K562 (cell line): ENCODE data around the gene TMEM132C.

Source experiments
- CBFB ChIP-seq: sonication (generic); formaldehyde crosslinking; IDR thresholded peaks from 2 replicates; pipeline ENCODE4 v1.4.0; 2020; ENCODE audit warnings: mild to moderate bottlenecking, missing genetic modification reagents
- CLOCK ChIP-seq: fragments of 250-450 bp; sonication (Bioruptor Pico); IDR thresholded peaks from 2 replicates; pipeline ENCODE4 v1.4.0; 2020; ENCODE audit warnings: mild to moderate bottlenecking, moderate library complexity, borderline replicate concordance
- CTCF ChIP-seq, 3 experiments: IDR thresholded peaks in 2 of 3; conservative IDR thresholded peaks in 1 of 3; 2 replicates each; pipeline ENCODE4 v1.5.1; 2011 to 2012; ENCODE audit warnings: low read length in 3 of 3, mild to moderate bottlenecking in 3 of 3, control low read depth in 2 of 3, improper control_type of control experiment in 1 of 3, inconsistent platforms in 1 of 3, low read depth in 1 of 3, mixed read lengths in 1 of 3, moderate library complexity in 1 of 3; ENCODE audit not compliant: insufficient read depth in 2 of 3
- ELF1 ChIP-seq: fragments of 200-800 bp; sonication (Bioruptor generic); IDR thresholded peaks from 2 replicates; pipeline ENCODE4 v1.6.1; 2016; ENCODE audit warnings: missing genetic modification characterization, missing compliant biosample characterization
- GABPA ChIP-seq: fragments of 200-800 bp; sonication (Bioruptor generic); conservative IDR thresholded peaks from 2 replicates; pipeline ENCODE4 v1.6.1; 2016; ENCODE audit warnings: low read depth, missing genetic modification characterization, missing compliant biosample characterization
- KAT8 ChIP-seq: fragments of 450-650 bp; IDR thresholded peaks from 2 replicates; pipeline ENCODE4 v1.6.1; 2016; ENCODE audit warnings: low read depth, mild to moderate bottlenecking
- SMC3 ChIP-seq: conservative IDR thresholded peaks from 2 replicates; pipeline ENCODE4 v1.6.1; 2011; ENCODE audit warnings: low read depth, low read length, improper control_type of control experiment; ENCODE audit not compliant: insufficient read depth
- SRF ChIP-seq, 2 experiments: fragments of 250-450, 450-650 bp in 1 of 2; sonication (Bioruptor Pico) in 1 of 2; sonication (generic) in 1 of 2; formaldehyde crosslinking; IDR thresholded peaks; 2 replicates each; pipeline versions ENCODE4 v1.5.0 to v1.5.1; 2020 to 2022; ENCODE audit warnings: mild to moderate bottlenecking in 1 of 2, missing genetic modification reagents in 1 of 2
- ZNF780A ChIP-seq: fragments of 250-450 bp; sonication (Bioruptor Pico); IDR thresholded peaks from 2 replicates; pipeline ENCODE4 v1.5.0; 2021; ENCODE audit warnings: mild to moderate bottlenecking
- TF ChIP-seq, protein P1 (sequence below), 2 experiments: fragments of 450-650 bp in 1 of 2; sonication (generic) in 1 of 2; formaldehyde crosslinking in 1 of 2; IDR thresholded peaks in 1 of 2; conservative IDR thresholded peaks in 1 of 2; 2 replicates each; pipeline versions ENCODE4 v1.6.1 to v1.8.1; 2016 to 2023; ENCODE audit warnings: mild to moderate bottlenecking in 2 of 2, moderate library complexity in 2 of 2, inconsistent platforms in 1 of 2, missing genetic modification reagents in 1 of 2
- TF ChIP-seq, protein P2 (sequence below): sonication (generic); formaldehyde crosslinking; IDR thresholded peaks from 2 replicates; pipeline ENCODE4 v1.9.0; 2022; ENCODE audit warnings: mild to moderate bottlenecking, missing genetic modification reagents

GRCh38 chr12:128235635-128236417, 31.1 kb upstream of the TMEM132C start:
- TF ChIP-seq ZNF780A (CRISPR knock-in tag) (no peak), SMC3 (no peak), ELF1 (tag) (no peak), SRF (CRISPR knock-in tag; IDR thresholded peaks at IDR 0.05) (no peak), GABPA (tag) (no peak), CBFB (CRISPR knock-in tag) (no peak), KAT8 (no peak), CTCF (IDR thresholded peaks at IDR 0.05 in 2 of 3, conservative IDR thresholded peaks at IDR 0.05 in 1 of 3; ENCODE audit: insufficient read depth in 2 of 3, low read depth in 1 of 3, low read length in 3 of 3) (no peak), CLOCK (CRISPR knock-in tag) (no peak)
- TF ChIP-seq, protein P1, sequence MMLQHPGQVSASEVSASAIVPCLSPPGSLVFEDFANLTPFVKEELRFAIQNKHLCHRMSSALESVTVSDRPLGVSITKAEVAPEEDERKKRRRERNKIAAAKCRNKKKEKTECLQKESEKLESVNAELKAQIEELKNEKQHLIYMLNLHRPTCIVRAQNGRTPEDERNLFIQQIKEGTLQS (IDR thresholded peaks at IDR 0.05), result no peak
- TF ChIP-seq, protein P1 (CRISPR knock-in tag; conservative IDR thresholded peaks at IDR 0.05), result no peak
- TF ChIP-seq, protein P2, sequence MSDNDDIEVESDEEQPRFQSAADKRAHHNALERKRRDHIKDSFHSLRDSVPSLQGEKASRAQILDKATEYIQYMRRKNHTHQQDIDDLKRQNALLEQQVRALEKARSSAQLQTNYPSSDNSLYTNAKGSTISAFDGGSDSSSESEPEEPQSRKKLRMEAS, result no peak
